Stimulated activated effector memory CD8-positive, alpha-beta T cell treated with anti-CD3 and anti-CD28 coated beads, Interleukin-12 subunit alpha, Interleukin-12 subunit beta, amount 100 ng/mL, for 72 hours (primary cell): ENCODE results near the gene SLC30A2.

ENCODE experiments used
- ATAC-seq: fragments of 150-1000 bp; cut with Tn5 transposase; 2 replicates; pipeline ENCODE4 v1.10.0; 2021
- DNase-seq, 2 donors: peaks; one replicate each; pipeline ENCODE4 v3.0.0; 2021 to 2022; ENCODE audit warnings: low spot score in 2 of 2
- H3K27ac Mint-ChIP-seq: one replicate; pipeline ENCODE4 v1.8.0; 2022; ENCODE audit warnings: mild to moderate bottlenecking, mixed read lengths
- H3K36me3 Mint-ChIP-seq: one replicate; pipeline ENCODE4 v1.8.0; 2022; ENCODE audit warnings: mild to moderate bottlenecking, mixed read lengths
- H3K4me1 Mint-ChIP-seq: one replicate; pipeline ENCODE4 v1.8.0; 2022; ENCODE audit warnings: mixed read lengths
- H3K4me3 Mint-ChIP-seq: one replicate; pipeline ENCODE4 v1.8.0; 2022; ENCODE audit warnings: mild to moderate bottlenecking, mixed read lengths
- H3K9me3 Mint-ChIP-seq: one replicate; pipeline ENCODE4 v1.8.0; 2022; ENCODE audit warnings: mixed read lengths

SLC30A2 gene

GRCh38 chr1:26036756-26037281 lies 9.1 kb downstream of the SLC30A2 start:
- DNase-seq = no peak
- ATAC-seq = no peak
- no peaks in the 10 kb centered on the region for H3K36me3 Mint-ChIP-seq
- H3K27ac Mint-ChIP-seq = no peak overlapping the region
- no peaks in the 10 kb centered on the region for H3K9me3 Mint-ChIP-seq
- peaks cover 22% of the 10 kb centered on the region for H3K4me1 Mint-ChIP-seq
- peak overlapping the region; percentile 98 for H3K4me3 Mint-ChIP-seq

GRCh38 chr1:26035959-26036755 lies 9.8 kb downstream of the SLC30A2 start:
- H3K4me1 Mint-ChIP-seq = peaks cover 22% of the 10 kb centered on the region
- H3K27ac Mint-ChIP-seq = peak overlapping the region; percentile 87
- H3K36me3 Mint-ChIP-seq = no peaks in the 10 kb centered on the region
- peak; percentile 80 for ATAC-seq
- DNase-seq = peak; percentile 90 to 96
- peak overlapping the region; percentile 98 for H3K4me3 Mint-ChIP-seq
- no peaks in the 10 kb centered on the region for H3K9me3 Mint-ChIP-seq

GRCh38 chr1:26035203-26035958 lies 10.5 kb downstream of the SLC30A2 start:
- Mint-ChIP-seq H3K4me3 (peak overlapping the region; percentile 98), H3K4me1 (peaks cover 22% of the 10 kb centered on the region), H3K27ac (peak overlapping the region; percentile 87), H3K9me3 (no peaks in the 10 kb centered on the region), H3K36me3 (no peaks in the 10 kb centered on the region)
- DNase-seq = peak; percentile 76 to 95
- ATAC-seq = peak; percentile 95

- Mint-ChIP-seq H3K4me1 (peaks cover 22% of the 10 kb centered on the region), H3K4me3 (peak overlapping the region; percentile 98), H3K27ac (no peak overlapping the region), H3K36me3 (no peaks in the 10 kb centered on the region), H3K9me3 (no peaks in the 10 kb centered on the region)
- DNase-seq (no peak), ATAC-seq (no peak)
Measured at GRCh38 chr1:26034504-26035202, 11.3 kb downstream of the SLC30A2 start.

GRCh38 chr1:26032656-26033357 lies 13.1 kb downstream of the SLC30A2 start:
- Mint-ChIP-seq H3K4me1 (peaks cover 22% of the 10 kb centered on the region), H3K4me3 (no peak overlapping the region), H3K27ac (no peak overlapping the region), H3K9me3 (no peaks in the 10 kb centered on the region), H3K36me3 (no peaks in the 10 kb centered on the region)
- ATAC-seq (no peak), DNase-seq (no peak)

GRCh38 chr1:26031611-26032220 lies 14.2 kb downstream of the SLC30A2 start:
- DNase-seq = no peak
- no peak overlapping the region for H3K27ac Mint-ChIP-seq

GRCh38 chr1:26031196-26031595 lies 14.7 kb downstream of the SLC30A2 start:
- Mint-ChIP-seq H3K4me3 (no peak overlapping the region), H3K4me1 (peaks cover 16% of the 10 kb centered on the region), H3K27ac (no peak overlapping the region), H3K9me3 (no peaks in the 10 kb centered on the region), H3K36me3 (no peaks in the 10 kb centered on the region)
- no peak for DNase-seq
- no peak for ATAC-seq

More at GRCh38 chr1:26031611-26032220, 14.2 kb downstream of the SLC30A2 start:
- ATAC-seq = no peak
- Mint-ChIP-seq H3K9me3 (no peaks in the 10 kb centered on the region), H3K4me1 (peaks cover 22% of the 10 kb centered on the region), H3K36me3 (no peaks in the 10 kb centered on the region), H3K4me3 (no peak overlapping the region)

- H3K9me3 Mint-ChIP-seq = no peaks in the 10 kb centered on the region
- no peak for DNase-seq
- H3K36me3 Mint-ChIP-seq = no peaks in the 10 kb centered on the region
- peaks cover 9% of the 10 kb centered on the region for H3K4me1 Mint-ChIP-seq
- no peak overlapping the region for H3K4me3 Mint-ChIP-seq
- no peak for ATAC-seq
- no peak overlapping the region for H3K27ac Mint-ChIP-seq
Measured at GRCh38 chr1:26029864-26030481, 15.9 kb downstream of the SLC30A2 start.

- no peak overlapping the region for H3K4me3 Mint-ChIP-seq
- ATAC-seq = no peak
- H3K36me3 Mint-ChIP-seq = no peaks in the 10 kb centered on the region
- H3K9me3 Mint-ChIP-seq = no peaks in the 10 kb centered on the region
- no peak overlapping the region for H3K27ac Mint-ChIP-seq
- peaks cover 1% of the 10 kb centered on the region for H3K4me1 Mint-ChIP-seq
- no peak for DNase-seq
Measured at GRCh38 chr1:26029054-26029863, 16.7 kb downstream of the SLC30A2 start.

GRCh38 chr1:26028490-26028980 lies 17.4 kb downstream of the SLC30A2 start:
- Mint-ChIP-seq H3K4me1 (no peaks in the 10 kb centered on the region), H3K9me3 (no peaks in the 10 kb centered on the region), H3K36me3 (no peaks in the 10 kb centered on the region), H3K27ac (no peak overlapping the region), H3K4me3 (no peak overlapping the region)
- no peak for ATAC-seq
- no peak for DNase-seq

- Mint-ChIP-seq H3K27ac (no peak overlapping the region), H3K36me3 (no peaks in the 10 kb centered on the region), H3K4me1 (no peaks in the 10 kb centered on the region), H3K9me3 (no peaks in the 10 kb centered on the region), H3K4me3 (no peak overlapping the region)
- DNase-seq = no peak
- ATAC-seq = peak; percentile 39
Measured at GRCh38 chr1:26027716-26028489, 18.0 kb downstream of the SLC30A2 start.

GRCh38 chr1:26025517-26025916 lies 20.4 kb downstream of the SLC30A2 start:
- Mint-ChIP-seq H3K36me3 (no peaks in the 10 kb centered on the region), H3K4me1 (no peaks in the 10 kb centered on the region), H3K9me3 (no peaks in the 10 kb centered on the region), H3K4me3 (no peak overlapping the region), H3K27ac (no peak overlapping the region)
- DNase-seq (no peak), ATAC-seq (no peak)

GRCh38 chr1:26025060-26025459 lies 20.9 kb downstream of the SLC30A2 start:
- DNase-seq (no peak), ATAC-seq (no peak)
- H3K36me3 Mint-ChIP-seq = no peaks in the 10 kb centered on the region
- no peak overlapping the region for H3K27ac Mint-ChIP-seq
- H3K4me1 Mint-ChIP-seq = peaks cover under 1% of the 10 kb centered on the region
- H3K9me3 Mint-ChIP-seq = no peaks in the 10 kb centered on the region
- H3K4me3 Mint-ChIP-seq = no peak overlapping the region
